GM19438 (cell line): ENCODE measurements around the gene GUCY1A2.

Source experiments
- ATAC-seq: cut with Tn5 transposase; IDR thresholded peaks from one replicate; pipeline ENCODE4 v1.9.1; 2021; ENCODE audit warnings: low read depth; ENCODE audit not compliant: unreplicated experiment

Gene GUCY1A2

DNA sequence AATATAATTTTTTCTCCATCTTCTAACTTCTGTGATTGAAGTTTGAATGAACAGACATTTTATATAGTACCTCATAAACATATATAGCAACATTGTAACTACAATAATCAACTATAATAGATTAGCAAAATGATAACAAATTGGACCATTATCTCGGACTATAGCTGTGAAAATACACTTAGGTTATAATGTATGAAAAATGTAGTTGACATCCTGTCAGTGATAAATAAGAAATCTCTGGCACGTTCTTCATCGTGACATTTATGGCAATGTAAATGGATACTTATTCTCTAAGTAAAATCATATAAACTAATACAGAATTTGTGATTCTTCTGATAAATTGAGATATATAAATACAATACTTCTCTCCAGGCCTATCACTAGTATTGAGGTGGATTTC lies 333.3 kb downstream of the GUCY1A2 start:
- ATAC-seq, result no peak

DNA sequence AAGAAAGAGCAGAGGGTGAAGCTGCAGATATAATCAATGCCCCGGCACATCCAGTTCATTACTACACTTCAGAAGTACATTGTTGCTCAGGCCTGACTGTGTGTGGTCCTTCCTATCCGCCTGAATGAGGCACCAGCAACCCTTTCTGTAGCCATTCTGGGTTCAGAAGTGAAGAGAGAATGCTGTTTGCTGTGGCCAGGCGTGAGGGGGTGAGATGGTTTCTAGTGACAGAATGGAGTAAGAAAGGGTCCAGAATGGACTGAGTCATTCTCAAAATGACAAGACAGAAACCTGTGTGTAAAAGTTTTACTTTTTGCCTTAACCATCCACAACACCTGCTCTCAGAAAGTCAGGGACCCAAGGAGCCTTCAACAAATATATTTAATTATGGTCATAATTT lies 334.8 kb downstream of the GUCY1A2 start:
- no peak for ATAC-seq

- ATAC-seq, result no peak
Observed at GRCh38 chr11:106681435-106681834, 336.8 kb downstream of the GUCY1A2 start.

DNA sequence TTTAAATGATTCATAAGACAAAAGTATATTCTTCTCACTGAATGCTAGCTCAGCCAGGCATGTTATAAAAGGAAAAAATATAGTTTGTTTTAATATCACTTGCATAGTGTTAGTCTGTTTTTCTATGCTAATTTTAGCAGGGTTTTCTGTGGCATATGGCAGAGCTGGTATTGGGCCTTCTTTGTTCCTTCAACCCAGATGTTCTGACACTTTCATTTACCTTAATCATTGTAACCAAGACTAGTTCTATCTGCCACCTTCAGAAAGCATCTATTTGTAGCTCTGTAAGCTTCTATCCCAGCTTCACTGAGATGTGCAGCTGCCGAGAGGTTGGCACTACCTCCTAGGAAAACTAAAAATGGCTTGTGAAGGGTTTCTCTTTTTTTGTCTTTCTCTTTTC lies 338.7 kb downstream of the GUCY1A2 start:
- ATAC-seq, result no peak

DNA sequence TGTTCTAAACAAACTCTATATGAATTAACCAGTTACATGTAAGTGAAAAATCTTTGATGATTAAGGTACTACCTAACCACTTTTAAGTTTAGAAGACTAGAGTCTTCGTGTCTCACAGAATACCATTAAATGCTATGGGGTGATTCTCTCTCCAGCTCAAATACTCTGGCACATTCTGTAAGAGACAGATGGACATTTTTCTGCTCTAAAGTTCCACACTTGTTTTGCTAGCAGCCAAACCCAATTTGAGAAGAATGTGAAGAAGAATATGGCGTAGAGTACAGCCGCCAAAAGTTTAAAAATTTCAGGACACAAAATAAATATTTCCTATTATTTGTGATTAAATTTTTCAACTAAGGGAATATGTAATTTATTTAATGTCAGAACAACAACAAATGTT lies 339.1 kb downstream of the GUCY1A2 start:
- ATAC-seq, result no peak

- no peak for ATAC-seq
Observed at GRCh38 chr11:106670069-106670468, 348.2 kb downstream of the GUCY1A2 start.

- no peak for ATAC-seq
Observed at GRCh38 chr11:106668147-106668546, 350.1 kb downstream of the GUCY1A2 start.

DNA sequence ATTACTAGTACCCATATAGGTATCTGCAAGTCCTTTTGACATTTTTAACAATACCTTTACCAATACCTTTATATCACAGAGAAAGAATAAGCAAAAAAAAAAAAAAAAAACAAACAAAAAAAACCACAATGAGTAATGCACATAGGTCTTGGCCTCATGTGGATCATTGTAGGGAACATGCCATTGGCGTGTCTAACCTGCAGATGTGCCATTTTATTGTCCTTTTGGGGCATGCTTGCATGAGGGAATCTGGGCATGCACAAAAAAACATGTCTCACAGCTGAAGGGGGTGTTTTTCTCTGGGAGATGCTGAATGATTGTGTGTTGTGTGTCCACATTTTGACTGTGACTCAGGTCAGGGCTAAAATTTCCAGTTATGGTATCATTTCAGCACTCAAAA lies 361.6 kb downstream of the GUCY1A2 start:
- ATAC-seq, result no peak

DNA sequence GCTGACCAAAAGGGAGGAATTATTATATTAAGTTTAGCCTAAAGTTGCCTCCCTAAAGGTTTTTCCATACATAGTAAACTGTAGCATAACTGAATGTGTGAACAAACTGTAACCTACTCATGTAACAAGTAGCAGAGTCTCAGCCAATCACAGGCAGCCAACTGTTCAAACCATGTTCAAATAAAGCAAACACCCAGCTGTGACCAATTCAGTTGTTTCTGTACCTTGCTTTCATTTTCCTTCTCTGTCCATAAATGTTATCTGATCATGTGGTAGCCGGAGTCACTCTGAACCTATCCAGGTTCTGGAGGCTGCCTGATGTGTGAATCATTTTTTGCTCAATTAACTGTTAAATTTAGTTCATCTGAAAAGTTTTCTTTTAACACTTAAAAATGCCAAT lies 373.5 kb downstream of the GUCY1A2 start:
- no peak for ATAC-seq

DNA sequence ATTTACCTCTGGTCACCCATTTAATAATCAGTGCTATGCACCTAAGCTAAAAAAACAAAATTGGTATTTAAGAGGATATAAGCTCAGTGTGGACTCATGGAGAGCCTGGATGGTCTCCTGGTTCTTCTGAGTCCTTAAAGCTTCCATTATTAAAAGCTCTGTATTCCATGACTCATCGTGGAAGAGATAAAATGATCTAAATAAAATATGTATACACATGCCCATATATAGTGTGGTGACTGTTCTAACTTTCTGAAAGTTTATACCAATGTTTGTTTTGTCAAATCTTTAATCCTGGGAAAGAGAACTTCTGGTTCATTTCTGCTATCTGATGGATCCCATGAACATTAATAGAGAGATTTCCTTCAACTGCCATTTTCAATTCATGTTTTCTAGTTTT lies 375.9 kb downstream of the GUCY1A2 start:
- ATAC-seq, result no peak

DNA sequence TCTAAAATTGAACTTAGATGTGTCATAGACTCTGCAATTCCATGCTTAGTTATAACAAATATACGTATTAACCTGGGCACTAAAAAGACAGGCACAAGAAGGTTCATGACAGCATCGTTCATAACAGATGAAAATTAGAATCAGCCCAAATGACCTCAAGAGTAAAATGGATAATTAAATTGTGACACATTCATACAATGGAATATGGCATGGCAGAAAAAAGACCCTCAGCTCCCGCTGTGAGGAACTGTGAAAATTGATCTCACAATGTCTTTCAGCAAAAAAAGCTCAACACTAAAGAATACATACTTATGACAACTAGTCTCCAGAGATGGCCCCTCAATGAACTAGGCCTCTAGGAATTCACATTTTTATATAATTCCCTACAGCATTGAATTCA lies 386.0 kb downstream of the GUCY1A2 start:
- no peak for ATAC-seq

- ATAC-seq, result no peak
Observed at GRCh38 chr11:106627694-106628093, 390.6 kb downstream of the GUCY1A2 start.

GRCh38 chr11:106625566-106625965 lies 392.7 kb downstream of the GUCY1A2 start:
- ATAC-seq, result no peak

DNA sequence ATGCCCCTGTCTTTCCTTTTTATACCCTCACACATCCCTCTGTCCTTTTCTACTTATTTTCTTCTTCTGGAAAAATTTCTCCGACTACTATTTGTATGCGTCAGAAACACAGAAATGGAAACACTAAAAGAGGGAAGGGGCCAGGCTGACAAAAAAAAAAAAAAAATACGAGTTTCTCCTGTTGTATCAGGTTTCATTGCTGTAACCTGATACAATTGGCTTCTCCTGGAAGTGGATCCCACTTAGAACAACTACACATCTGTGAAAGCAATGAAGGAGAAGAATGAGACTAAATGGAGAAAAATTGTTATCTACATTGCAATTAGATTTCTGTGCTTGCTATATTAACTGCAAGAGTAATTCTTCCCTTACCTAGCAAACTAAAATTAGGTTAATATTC lies 393.9 kb downstream of the GUCY1A2 start:
- no peak for ATAC-seq
